MV-4-11 (cell line): ENCODE results near the gene AK9.
A peak's percentile ranks its signal among the peaks of the same experiment; 100 is the strongest.
"Not testable (repeated sequence)": the region's sequence is repeated elsewhere in the genome, so short reads cannot be mapped to it uniquely, and the experiment has no call there.

Experiments used
- DNase-seq: peaks from one replicate; lab custom pipeline; 2025; lab: John Stamatoyannopoulos, UW

Gene AK9

GRCh38 chr6:109690737-109691621 is at the start of gene AK9, which contains the start of gene FIG4:
AK9 (minus strand) TSS chr6:109691202; CDS start chr6:109675745, 15,457 bp downstream.
FIG4 (plus strand) TSS chr6:109691296; CDS start chr6:109691436, 140 bp downstream.
- peak; percentile 90 for DNase-seq

- DNase-seq, result peak; percentile 78
Observed at GRCh38 chr6:109740787-109741186, 49.8 kb upstream of the AK9 start.

- DNase-seq, result no peak
Observed at GRCh38 chr6:109739686-109740085, 48.7 kb upstream of the AK9 start.

GRCh38 chr6:109738667-109739066 is 47.7 kb upstream of the AK9 start:
- DNase-seq, result no peak

DNA sequence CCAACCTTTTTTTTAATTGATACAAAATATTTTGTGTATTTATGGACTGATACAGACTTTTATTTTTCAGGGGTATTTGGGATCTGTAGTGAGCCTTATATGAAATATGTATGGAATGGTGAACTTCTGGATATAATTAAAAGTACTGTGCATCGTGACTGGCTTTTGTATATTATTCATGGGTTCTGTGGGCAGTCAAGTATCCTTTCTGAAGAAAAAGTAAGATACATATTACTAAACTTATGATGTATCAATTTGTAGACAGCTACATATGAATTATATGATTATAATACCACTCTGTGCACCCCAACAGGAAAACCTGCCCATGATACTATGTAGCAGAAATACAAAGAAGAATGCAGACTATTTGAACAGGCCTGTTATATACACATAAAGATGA is 47.3 kb upstream of the AK9 start:
- DNase-seq, result no peak

DNA sequence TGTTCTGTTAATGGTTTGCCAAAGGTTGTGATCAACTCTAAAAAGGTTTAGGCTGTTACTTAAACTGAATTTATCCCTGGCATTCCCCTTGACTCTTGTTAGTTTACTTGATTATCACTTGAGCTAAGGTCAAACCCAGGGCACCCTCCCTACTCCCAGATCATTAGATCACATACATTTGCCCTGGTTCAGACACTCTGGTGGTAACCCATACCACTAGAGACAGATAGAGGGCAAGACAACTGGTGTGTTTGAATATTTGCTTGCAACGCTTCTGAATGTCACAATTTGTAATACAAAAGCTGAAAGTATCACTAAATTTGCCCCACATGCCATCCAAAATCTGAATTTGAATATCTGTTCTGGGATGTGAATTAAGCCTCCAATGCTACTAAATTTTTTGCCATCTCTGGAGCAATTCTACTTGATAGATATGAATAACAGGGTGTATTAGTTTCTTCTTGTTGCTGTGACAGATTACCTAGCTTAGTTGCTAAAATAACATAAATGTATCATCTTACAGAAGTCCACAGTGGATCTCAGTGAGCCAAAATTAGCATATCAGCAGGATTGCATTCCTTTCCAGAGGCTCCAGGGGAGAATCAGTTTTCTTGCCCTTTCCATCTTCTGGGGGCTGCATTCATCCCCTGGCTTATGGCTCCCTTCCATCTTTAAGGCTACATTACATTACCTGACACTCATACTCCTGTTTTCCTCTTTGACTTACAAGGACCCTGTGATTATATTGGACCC is 45.4 kb upstream of the AK9 start:
- no peak for DNase-seq

DNA sequence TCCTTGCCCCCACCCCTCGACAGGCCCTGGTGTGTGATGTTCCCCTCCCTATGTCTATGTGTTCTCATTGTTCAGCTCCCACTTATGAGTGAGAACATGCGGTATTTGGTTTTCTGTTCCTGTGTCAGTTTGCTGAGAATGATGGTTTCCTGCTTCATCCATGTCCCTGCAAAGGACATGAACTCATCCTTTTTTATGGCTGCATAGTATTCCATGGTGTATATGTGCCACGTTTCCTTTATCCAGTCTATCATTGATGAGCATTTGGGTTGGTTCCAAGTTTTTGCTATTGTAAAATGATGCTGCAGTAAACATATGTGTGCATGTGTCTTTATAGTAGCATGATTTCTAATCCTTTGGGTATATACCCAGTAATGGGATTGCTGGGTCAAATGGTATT is 34.2 kb upstream of the AK9 start:
- DNase-seq, result not testable (repeated sequence)

GRCh38 chr6:109722564-109723254 is 31.7 kb upstream of the AK9 start:
- no peak for DNase-seq

DNA sequence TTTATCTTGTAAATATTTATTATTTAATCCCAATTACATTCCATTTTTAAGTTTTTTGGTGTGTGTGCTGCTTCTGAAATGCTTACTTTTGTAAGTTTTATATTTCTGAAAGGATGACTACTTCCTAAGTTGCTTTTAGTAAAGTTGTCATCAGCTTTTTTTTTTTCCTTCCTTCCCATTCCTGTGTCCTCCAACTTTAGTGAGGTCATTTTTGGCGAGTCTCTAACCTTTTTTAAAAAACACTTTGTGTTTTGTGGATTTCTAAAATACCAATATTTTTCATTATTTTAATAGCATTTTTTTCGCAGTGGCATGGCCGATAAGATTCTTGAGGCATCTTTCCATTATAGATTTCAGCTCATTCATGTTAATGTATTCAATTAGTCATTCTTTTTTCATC is 31.0 kb upstream of the AK9 start:
- DNase-seq, result no peak

- DNase-seq, result no peak
Observed at GRCh38 chr6:109720311-109720710, 29.3 kb upstream of the AK9 start.

- DNase-seq, result peak; percentile 3
Observed at GRCh38 chr6:109718991-109719390, 28.0 kb upstream of the AK9 start.

GRCh38 chr6:109717971-109718370 is 27.0 kb upstream of the AK9 start:
- no peak for DNase-seq

GRCh38 chr6:109715616-109716015 is 24.6 kb upstream of the AK9 start:
- DNase-seq, result no peak

GRCh38 chr6:109714611-109715010 is 23.6 kb upstream of the AK9 start:
- DNase-seq, result no peak

DNA sequence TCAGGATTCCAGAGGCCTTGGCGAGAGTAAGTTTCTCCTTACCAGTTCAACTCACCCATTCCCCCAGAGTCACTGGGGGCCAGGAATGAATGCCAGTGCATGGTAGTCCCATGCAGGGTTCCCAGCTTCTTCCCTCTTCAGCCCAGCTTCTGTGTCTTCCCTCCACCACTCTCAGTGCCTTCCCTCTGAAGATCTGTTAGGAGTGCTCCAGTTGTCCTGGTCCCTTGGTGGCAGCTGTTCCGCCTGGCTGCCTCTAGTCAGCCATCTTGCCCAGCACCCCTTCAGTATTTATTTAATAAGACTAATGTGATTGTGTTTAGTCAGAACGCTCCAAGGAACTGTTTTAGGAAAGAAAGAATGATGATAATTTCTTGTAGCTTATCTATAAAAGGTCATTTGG is 23.2 kb upstream of the AK9 start:
- DNase-seq, result no peak

GRCh38 chr6:109713097-109713496 is 22.1 kb upstream of the AK9 start:
- DNase-seq, result no peak

DNA sequence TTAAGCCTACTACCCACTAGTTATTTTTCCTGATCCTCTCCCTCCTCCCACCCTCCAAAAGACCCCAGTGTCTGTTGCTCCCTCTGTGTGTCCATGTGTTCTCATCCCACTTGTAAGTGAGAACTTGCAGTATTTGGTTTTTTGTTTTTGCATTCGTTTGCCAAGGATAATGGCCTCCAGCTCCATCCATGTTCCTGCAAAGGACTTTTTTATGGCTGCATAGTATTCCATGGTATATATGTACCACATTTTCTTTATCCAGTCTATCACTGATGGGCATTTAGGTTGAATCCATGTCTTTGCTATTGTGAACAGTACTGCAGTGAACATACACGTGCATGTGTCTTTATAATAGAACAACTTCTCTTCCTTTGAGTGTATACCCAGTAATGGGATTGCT is 17.1 kb upstream of the AK9 start:
- not testable (repeated sequence) for DNase-seq

DNA sequence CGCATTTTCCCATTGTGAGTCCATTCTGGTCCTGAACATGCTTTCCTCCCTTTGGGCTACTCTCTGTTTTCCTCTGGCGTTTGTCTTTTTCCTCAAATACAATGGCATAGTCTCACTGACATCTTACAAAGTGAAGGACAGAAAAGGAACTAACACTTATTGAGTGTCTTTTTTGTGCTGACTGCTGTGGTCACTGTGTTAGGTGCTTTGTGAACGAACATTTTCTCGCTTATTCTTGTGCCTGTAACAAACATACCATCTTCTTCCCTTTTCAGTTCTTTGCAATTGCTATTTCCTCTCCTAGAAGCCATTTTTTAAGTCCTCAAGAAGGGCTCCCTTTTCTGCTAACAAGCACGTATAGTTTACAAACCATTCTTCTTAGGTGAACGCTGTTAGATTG is 15.5 kb upstream of the AK9 start:
- DNase-seq, result no peak

- peak; percentile 88 for DNase-seq
Observed at GRCh38 chr6:109705258-109705657, 14.3 kb upstream of the AK9 start.

- peak; percentile 85 for DNase-seq
Observed at GRCh38 chr6:109702791-109703190, 11.8 kb upstream of the AK9 start.

- peak; percentile 94 for DNase-seq
Observed at GRCh38 chr6:109701774-109702173, 10.8 kb upstream of the AK9 start.

DNA sequence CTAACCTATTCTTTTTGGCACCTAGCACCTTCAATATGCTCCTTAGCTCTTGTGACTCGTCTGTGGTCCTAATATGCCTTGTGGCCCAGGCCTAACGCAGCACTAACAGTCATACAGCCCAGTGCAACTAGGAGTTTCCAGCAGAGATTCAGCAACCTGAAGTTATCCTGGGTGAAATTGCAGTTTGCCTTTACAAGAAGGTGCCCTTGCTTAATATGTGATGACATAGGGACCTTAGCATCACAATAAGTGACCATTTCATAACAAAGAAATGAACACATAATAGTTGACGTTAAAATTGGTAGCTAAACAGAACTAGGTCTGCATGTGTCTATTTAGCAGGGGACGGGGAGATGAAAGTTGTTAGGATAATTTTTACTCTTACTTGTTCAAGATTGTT is 10.2 kb upstream of the AK9 start:
- DNase-seq, result no peak

DNA sequence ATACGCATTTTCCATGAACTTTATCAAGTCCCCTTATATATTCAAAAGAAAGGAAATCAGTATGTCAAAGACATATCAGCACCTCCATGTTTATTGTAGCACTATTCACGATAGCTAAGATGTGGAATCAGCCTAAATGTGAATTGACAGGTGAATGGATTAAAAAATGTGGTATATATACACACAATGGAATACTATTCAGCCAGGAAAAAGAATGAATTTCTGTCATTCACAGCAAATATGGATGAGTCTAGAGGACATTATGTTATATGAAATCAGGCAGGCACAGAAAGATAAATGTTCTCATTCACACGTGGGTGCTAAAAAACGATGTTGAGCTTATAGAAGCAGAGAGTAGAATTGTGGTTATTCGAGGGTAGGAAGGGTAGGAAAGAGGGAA is 5.4 kb upstream of the AK9 start:
- DNase-seq, result no peak
